HepG2 (cell line): ENCODE data around the gene ST14. TPM values are rescaled to one million over a fixed set of nuclear protein-coding genes. Genes with fewer than 3 reads are reported as not detected.

Experiments used
- CHD4 ChIP-seq: fragments of 200-600 bp; sonication (generic); IDR thresholded peaks from 2 replicates; pipeline ENCODE4 v1.7.0; 2017; ENCODE audit warnings: mild to moderate bottlenecking, low read length, borderline replicate concordance
- FLYWCH1 ChIP-seq: sonication (generic); formaldehyde crosslinking; IDR thresholded peaks from 2 replicates; pipeline ENCODE4 v1.8.1; 2023; ENCODE audit warnings: mild to moderate bottlenecking, missing genetic modification reagents
- GATA4 ChIP-seq: sonication (generic); IDR thresholded peaks from 2 replicates; pipeline ENCODE4 v1.6.1; 2016; ENCODE audit warnings: antibody characterized with exemption, low read depth, borderline replicate concordance
- HNRNPH1 ChIP-seq: fragments of 200-400 bp; formaldehyde crosslinking; optimal IDR thresholded peaks from 2 replicates; pipeline ENCODE3; 2017; ENCODE audit warnings: mild to moderate bottlenecking, low read depth, low read length
- IRF2 ChIP-seq: IDR thresholded peaks from 2 replicates; pipeline ENCODE4 v1.6.1; 2018; ENCODE audit warnings: missing genetic modification reagents, missing compliant biosample characterization
- JUN ChIP-seq: sonication (generic); formaldehyde crosslinking; IDR thresholded peaks from 2 replicates; pipeline ENCODE4 v1.4.0; 2020; ENCODE audit warnings: mild to moderate bottlenecking, missing genetic modification reagents
- KDM1A ChIP-seq: IDR thresholded peaks from 2 replicates; pipeline ENCODE4 v1.6.1; 2016; ENCODE audit warnings: missing compliant biosample characterization
- KDM3A ChIP-seq: IDR thresholded peaks from 2 replicates; pipeline ENCODE4 v1.6.1; 2018; ENCODE audit warnings: low read depth, missing compliant biosample characterization
- LCORL ChIP-seq, 2 experiments: fragments of 450-650 bp in 1 of 2; sonication (generic) in 1 of 2; formaldehyde crosslinking in 1 of 2; IDR thresholded peaks; 2 replicates each; pipeline versions ENCODE4 v1.5.0 to v1.6.1; 2017 to 2020; ENCODE audit warnings: antibody characterized with exemption in 1 of 2, missing genetic modification reagents in 1 of 2
- MLLT10 ChIP-seq: sonication (generic); formaldehyde crosslinking; IDR thresholded peaks from 2 replicates; pipeline ENCODE4 v1.4.0; 2020; ENCODE audit warnings: missing genetic modification reagents
- PHF21A ChIP-seq: sonication (generic); formaldehyde crosslinking; IDR thresholded peaks from 2 replicates; pipeline ENCODE4 v1.5.0; 2020; ENCODE audit warnings: mild to moderate bottlenecking, missing genetic modification reagents
- PRPF4 ChIP-seq: fragments of 200-400 bp; formaldehyde crosslinking; IDR thresholded peaks from 2 replicates; pipeline ENCODE4 v1.6.1; 2016; ENCODE audit warnings: low read length, low read depth; ENCODE audit not compliant: poor library complexity, severe bottlenecking
- RAD21 ChIP-seq: fragments of 450-650 bp; formaldehyde crosslinking; IDR thresholded peaks from 2 replicates; pipeline ENCODE4 v1.5.0; 2020; ENCODE audit warnings: mild to moderate bottlenecking
- RORA ChIP-seq: sonication (generic); formaldehyde crosslinking; IDR thresholded peaks from 2 replicates; pipeline ENCODE4 v1.5.0; 2020; ENCODE audit warnings: mild to moderate bottlenecking, missing genetic modification reagents, moderate library complexity
- RXRB ChIP-seq: IDR thresholded peaks from 2 replicates; pipeline ENCODE4 v1.6.1; 2016; ENCODE audit warnings: borderline replicate concordance, missing genetic modification reagents, missing compliant biosample characterization
- SALL2 ChIP-seq: sonication (generic); formaldehyde crosslinking; IDR thresholded peaks from 2 replicates; pipeline ENCODE4 v1.8.1; 2023; ENCODE audit warnings: mild to moderate bottlenecking, missing genetic modification reagents, inconsistent platforms
- SMARCE1 ChIP-seq: fragments of 450-650 bp; IDR thresholded peaks from 2 replicates; pipeline ENCODE4 v1.6.1; 2017; ENCODE audit warnings: borderline replicate concordance
- TCF7 ChIP-seq: sonication (generic); IDR thresholded peaks from 2 replicates; pipeline ENCODE4 v1.6.1; 2016; ENCODE audit warnings: antibody characterized with exemption, low read depth
- TOPORS ChIP-seq: sonication (generic); formaldehyde crosslinking; IDR thresholded peaks from 2 replicates; pipeline ENCODE4 v1.8.0; 2023; ENCODE audit warnings: mild to moderate bottlenecking, missing genetic modification reagents
- XRCC5 ChIP-seq: fragments of 200-400 bp; formaldehyde crosslinking; optimal IDR thresholded peaks from 2 replicates; pipeline ENCODE3; 2017; ENCODE audit warnings: mild to moderate bottlenecking, low read length
- ZFY ChIP-seq: sonication (generic); formaldehyde crosslinking; IDR thresholded peaks from 2 replicates; pipeline ENCODE4 v1.4.0; 2020; ENCODE audit warnings: missing genetic modification reagents
- ZNF326 ChIP-seq: sonication (generic); formaldehyde crosslinking; IDR thresholded peaks from 2 replicates; pipeline ENCODE4 v1.4.0; 2020; ENCODE audit warnings: missing genetic modification reagents, borderline replicate concordance
- ZNF335 ChIP-seq: sonication (generic); formaldehyde crosslinking; IDR thresholded peaks from 2 replicates; pipeline ENCODE4 v1.4.0; 2020; ENCODE audit warnings: missing genetic modification reagents
- ZNF564 ChIP-seq: sonication (generic); formaldehyde crosslinking; IDR thresholded peaks from 2 replicates; pipeline ENCODE4 v1.8.1; 2023; ENCODE audit warnings: mild to moderate bottlenecking, missing genetic modification reagents
- ZNF569 ChIP-seq: sonication (generic); formaldehyde crosslinking; IDR thresholded peaks from 2 replicates; pipeline ENCODE4 v1.5.0; 2020; ENCODE audit warnings: mild to moderate bottlenecking, missing genetic modification reagents, moderate library complexity, borderline replicate concordance
- ZNF766 ChIP-seq: sonication (generic); formaldehyde crosslinking; IDR thresholded peaks from 2 replicates; pipeline ENCODE4 v1.5.0; 2020; ENCODE audit warnings: missing genetic modification reagents, borderline replicate concordance
- ZNF883 ChIP-seq: sonication (generic); formaldehyde crosslinking; IDR thresholded peaks from 2 replicates; pipeline ENCODE4 v1.5.1; 2020; ENCODE audit warnings: mild to moderate bottlenecking, missing genetic modification reagents; ENCODE audit errors: not compliant biosample characterization
- polyA plus RNA-seq, 8 experiments: library from polyadenylated mRNA; depleted of rRNA in 3 of 8; stranded (reverse) in 7 of 8; unstranded in 1 of 8; fragments of >200 nt; fragmentation: Illumina TruSeq in 4 of 8; extraction: Trizol in 4 of 8; gene quantifications; 2 replicates each; pipeline versions ENCODE4 v1.2.1 to v1.2.3, GENCODE V29; 2011 to 2016; ENCODE audit warnings: low read depth in 4 of 8, missing spikeins in 1 of 8, mixed read lengths in 1 of 8; ENCODE audit not compliant: insufficient read depth in 1 of 8
- total RNA-seq, 5 experiments: library from RNA; depleted of rRNA; stranded (reverse); fragments of >200 nt; fragmentation: Illumina TruSeq; extraction: Trizol; gene quantifications; 2 replicates each; pipeline ENCODE4 v1.2.3, GENCODE V29; 2016; ENCODE audit warnings: low read depth in 1 of 5
- TF ChIP-seq, protein P1 (sequence below): sonication (generic); formaldehyde crosslinking; IDR thresholded peaks from 2 replicates; pipeline ENCODE4 v1.4.0; 2020; ENCODE audit warnings: mild to moderate bottlenecking, missing genetic modification reagents
- TF ChIP-seq, protein P2 (sequence below): sonication (generic); formaldehyde crosslinking; IDR thresholded peaks from 2 replicates; pipeline ENCODE4 v1.4.0; 2020; ENCODE audit warnings: missing genetic modification reagents, mild to moderate bottlenecking, borderline replicate concordance
- TF ChIP-seq, protein P3 (sequence below): IDR thresholded peaks from 2 replicates; pipeline ENCODE4 v1.6.1; 2018; ENCODE audit warnings: missing genetic modification reagents, mild to moderate bottlenecking, missing compliant biosample characterization

Gene ST14
- total and polyA plus RNA-seq, 2 of the 13 experiments (the other 11 are each of a cell fraction or from before 2014, with no cell fraction given), result 0.88 to 1.4 TPM

DNA sequence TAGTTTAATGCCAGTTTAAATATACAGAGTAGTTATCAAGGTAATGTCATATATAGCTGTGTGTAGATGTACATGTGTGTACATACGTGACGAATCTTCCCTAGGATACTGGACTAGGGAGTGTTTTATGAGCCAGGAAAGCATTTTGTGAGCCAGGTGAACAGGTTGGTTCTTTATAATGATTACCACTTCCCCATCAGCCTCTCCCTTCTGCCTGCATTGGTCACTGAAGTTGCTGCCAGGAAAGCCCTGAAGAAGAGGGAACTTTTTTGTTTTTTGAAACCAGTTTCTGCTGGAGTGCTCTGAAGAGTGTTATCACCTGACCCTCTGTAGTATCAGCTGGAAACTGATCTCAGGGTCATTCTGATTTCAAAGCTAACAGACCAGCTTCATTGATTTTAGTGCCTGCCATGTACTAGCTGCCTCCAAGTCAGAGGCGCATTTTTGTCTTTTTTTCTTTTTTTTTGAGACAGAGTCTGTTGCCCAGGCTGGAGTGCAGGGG is 14.2 kb upstream of the ST14 start (continued):
- TF ChIP-seq ZNF883 (no peak), CHD4 (no peak), RORA (CRISPR knock-in tag) (no peak), FLYWCH1 (CRISPR knock-in tag) (no peak), ZNF569 (CRISPR knock-in tag) (no peak), SALL2 (CRISPR knock-in tag) (no peak), XRCC5 (no peak), RAD21 (CRISPR knock-in tag) (no peak), SMARCE1 (no peak), JUN (CRISPR knock-in tag) (no peak), ZNF335 (no peak), ZFY (CRISPR knock-in tag) (no peak), PRPF4 (no peak), KDM1A (CRISPR knock-in tag) (no peak), ZNF326 (CRISPR knock-in tag) (no peak), PHF21A (CRISPR knock-in tag) (no peak), ZNF564 (no peak), GATA4 (no peak), TOPORS (CRISPR knock-in tag) (no peak), RXRB (CRISPR knock-in tag) (no peak), HNRNPH1 (no peak), LCORL (IDR thresholded peaks at IDR 0.05) (no peak), LCORL (CRISPR knock-in tag; IDR thresholded peaks at IDR 0.05) (no peak), KDM3A (CRISPR knock-in tag) (no peak), IRF2 (CRISPR knock-in tag) (no peak), TCF7 (peak; percentile 39), MLLT10 (CRISPR knock-in tag) (no peak), ZNF766 (no peak)
- TF ChIP-seq, protein P1, sequence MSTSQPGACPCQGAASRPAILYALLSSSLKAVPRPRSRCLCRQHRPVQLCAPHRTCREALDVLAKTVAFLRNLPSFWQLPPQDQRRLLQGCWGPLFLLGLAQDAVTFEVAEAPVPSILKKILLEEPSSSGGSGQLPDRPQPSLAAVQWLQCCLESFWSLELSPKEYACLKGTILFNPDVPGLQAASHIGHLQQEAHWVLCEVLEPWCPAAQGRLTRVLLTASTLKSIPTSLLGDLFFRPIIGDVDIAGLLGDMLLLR (CRISPR knock-in tag), result no peak
- TF ChIP-seq, protein P2, sequence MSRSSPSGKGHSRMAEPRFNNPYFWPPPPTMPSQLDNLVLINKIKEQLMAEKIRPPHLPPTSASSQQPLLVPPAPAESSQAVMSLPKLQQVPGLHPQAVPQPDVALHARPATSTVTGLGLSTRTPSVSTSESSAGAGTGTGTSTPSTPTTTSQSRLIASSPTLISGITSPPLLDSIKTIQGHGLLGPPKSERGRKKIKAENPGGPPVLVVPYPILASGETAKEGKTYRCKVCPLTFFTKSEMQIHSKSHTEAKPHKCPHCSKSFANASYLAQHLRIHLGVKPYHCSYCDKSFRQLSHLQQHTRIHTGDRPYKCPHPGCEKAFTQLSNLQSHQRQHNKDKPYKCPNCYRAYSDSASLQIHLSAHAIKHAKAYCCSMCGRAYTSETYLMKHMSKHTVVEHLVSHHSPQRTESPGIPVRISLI (CRISPR knock-in tag), result peak; percentile 82
- TF ChIP-seq, protein P3, sequence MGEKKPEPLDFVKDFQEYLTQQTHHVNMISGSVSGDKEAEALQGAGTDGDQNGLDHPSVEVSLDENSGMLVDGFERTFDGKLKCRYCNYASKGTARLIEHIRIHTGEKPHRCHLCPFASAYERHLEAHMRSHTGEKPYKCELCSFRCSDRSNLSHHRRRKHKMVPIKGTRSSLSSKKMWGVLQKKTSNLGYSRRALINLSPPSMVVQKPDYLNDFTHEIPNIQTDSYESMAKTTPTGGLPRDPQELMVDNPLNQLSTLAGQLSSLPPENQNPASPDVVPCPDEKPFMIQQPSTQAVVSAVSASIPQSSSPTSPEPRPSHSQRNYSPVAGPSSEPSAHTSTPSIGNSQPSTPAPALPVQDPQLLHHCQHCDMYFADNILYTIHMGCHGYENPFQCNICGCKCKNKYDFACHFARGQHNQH (CRISPR knock-in tag), result no peak
